HG02885 (cell line): ENCODE data around the gene NECTIN2.
"Not testable (repeated sequence)": the region's sequence is repeated elsewhere in the genome, so short reads cannot be mapped to it uniquely, and the experiment has no call there.

Source experiments
- ATAC-seq: cut with Tn5 transposase; IDR thresholded peaks from one replicate; pipeline ENCODE4 v1.9.1; 2021; ENCODE audit warnings: mild to moderate bottlenecking; ENCODE audit not compliant: unreplicated experiment, poor library complexity

NECTIN2 gene

DNA sequence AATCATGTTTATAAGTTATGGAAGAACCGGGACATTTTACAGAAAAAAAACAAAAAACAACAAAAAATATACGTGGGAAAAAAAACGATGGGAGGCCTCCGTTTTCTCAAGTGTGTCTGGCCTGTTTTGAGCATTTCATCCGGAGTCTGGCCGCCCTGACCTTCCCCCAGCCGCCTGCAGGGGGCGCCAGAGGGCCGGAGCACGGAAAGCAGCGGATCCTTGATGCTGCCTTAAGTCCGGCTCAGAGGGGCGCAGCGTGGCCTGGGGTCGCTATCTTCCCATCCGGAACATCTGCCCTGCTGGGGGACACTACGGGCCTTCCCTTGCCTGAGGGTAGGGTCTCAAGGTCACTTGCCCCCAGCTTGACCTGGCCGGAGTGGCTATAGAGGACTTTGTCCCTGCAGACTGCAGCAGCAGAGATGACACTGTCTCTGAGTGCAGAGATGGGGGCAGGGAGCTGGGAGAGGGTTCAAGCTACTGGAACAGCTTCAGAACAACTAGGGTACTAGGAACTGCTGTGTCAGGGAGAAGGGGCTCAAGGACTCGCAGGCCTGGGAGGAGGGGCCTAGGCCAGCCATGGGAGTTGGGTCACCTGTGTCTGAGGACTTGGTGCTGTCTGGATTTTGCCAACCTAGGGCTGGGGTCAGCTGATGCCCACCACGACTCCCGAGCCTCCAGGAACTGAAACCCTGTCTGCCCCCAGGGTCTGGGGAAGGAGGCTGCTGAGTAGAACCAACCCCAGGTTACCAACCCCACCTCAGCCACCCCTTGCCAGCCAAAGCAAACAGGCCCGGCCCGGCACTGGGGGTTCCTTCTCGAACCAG is 57.7 kb downstream of the NECTIN2 start:
- no peak for ATAC-seq

DNA sequence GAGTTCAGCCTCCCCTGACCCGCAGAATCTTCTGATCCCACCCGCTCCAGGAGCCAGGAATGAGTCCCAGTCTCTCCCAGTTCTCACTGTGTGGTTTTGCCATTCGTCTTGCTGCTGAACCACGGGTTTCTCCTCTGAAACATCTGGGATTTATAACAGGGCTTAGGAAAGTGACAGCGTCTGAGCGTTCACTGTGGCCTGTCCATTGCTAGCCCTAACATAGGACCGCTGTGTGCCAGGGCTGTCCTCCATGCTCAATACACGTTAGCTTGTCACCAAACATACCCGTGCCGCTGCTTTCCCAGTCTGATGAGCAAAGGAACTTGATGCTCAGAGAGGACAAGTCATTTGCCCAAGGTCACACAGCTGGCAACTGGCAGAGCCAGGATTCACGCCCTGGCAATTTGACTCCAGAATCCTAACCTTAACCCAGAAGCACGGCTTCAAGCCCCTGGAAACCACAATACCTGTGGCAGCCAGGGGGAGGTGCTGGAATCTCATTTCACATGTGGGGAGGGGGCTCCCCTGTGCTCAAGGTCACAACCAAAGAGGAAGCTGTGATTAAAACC is 58.4 kb downstream of the NECTIN2 start:
- ATAC-seq: no peak

DNA sequence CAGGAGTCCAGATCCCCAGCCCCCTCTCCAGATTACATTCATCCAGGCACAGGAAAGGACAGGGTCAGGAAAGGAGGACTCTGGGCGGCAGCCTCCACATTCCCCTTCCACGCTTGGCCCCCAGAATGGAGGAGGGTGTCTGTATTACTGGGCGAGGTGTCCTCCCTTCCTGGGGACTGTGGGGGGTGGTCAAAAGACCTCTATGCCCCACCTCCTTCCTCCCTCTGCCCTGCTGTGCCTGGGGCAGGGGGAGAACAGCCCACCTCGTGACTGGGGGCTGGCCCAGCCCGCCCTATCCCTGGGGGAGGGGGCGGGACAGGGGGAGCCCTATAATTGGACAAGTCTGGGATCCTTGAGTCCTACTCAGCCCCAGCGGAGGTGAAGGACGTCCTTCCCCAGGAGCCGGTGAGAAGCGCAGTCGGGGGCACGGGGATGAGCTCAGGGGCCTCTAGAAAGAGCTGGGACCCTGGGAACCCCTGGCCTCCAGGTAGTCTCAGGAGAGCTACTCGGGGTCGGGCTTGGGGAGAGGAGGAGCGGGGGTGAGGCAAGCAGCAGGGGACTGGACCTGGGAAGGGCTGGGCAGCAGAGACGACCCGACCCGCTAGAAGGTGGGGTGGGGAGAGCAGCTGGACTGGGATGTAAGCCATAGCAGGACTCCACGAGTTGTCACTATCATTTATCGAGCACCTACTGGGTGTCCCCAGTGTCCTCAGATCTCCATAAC is 59.5 kb downstream of the NECTIN2 start, which contains the start of gene APOE:
TSS of gene APOE (plus strand) at position 360 of the 724 bp plus-strand sequence. CDS start 829 bp downstream, outside the sequence.
- ATAC-seq: no peak

DNA sequence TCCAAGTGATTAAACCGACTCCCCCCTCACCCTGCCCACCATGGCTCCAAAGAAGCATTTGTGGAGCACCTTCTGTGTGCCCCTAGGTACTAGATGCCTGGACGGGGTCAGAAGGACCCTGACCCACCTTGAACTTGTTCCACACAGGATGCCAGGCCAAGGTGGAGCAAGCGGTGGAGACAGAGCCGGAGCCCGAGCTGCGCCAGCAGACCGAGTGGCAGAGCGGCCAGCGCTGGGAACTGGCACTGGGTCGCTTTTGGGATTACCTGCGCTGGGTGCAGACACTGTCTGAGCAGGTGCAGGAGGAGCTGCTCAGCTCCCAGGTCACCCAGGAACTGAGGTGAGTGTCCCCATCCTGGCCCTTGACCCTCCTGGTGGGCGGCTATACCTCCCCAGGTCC is 61.5 kb downstream of the NECTIN2 start:
- no peak for ATAC-seq

DNA sequence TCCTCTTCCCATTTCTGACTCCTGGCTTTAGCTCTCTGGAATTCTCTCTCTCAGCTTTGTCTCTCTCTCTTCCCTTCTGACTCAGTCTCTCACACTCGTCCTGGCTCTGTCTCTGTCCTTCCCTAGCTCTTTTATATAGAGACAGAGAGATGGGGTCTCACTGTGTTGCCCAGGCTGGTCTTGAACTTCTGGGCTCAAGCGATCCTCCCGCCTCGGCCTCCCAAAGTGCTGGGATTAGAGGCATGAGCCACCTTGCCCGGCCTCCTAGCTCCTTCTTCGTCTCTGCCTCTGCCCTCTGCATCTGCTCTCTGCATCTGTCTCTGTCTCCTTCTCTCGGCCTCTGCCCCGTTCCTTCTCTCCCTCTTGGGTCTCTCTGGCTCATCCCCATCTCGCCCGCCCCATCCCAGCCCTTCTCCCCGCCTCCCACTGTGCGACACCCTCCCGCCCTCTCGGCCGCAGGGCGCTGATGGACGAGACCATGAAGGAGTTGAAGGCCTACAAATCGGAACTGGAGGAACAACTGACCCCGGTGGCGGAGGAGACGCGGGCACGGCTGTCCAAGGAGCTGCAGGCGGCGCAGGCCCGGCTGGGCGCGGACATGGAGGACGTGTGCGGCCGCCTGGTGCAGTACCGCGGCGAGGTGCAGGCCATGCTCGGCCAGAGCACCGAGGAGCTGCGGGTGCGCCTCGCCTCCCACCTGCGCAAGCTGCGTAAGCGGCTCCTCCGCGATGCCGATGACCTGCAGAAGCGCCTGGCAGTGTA is 62.2 kb downstream of the NECTIN2 start:
- ATAC-seq: no peak

DNA sequence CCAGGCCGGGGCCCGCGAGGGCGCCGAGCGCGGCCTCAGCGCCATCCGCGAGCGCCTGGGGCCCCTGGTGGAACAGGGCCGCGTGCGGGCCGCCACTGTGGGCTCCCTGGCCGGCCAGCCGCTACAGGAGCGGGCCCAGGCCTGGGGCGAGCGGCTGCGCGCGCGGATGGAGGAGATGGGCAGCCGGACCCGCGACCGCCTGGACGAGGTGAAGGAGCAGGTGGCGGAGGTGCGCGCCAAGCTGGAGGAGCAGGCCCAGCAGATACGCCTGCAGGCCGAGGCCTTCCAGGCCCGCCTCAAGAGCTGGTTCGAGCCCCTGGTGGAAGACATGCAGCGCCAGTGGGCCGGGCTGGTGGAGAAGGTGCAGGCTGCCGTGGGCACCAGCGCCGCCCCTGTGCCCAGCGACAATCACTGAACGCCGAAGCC is 62.8 kb downstream of the NECTIN2 start:
- no peak for ATAC-seq

DNA sequence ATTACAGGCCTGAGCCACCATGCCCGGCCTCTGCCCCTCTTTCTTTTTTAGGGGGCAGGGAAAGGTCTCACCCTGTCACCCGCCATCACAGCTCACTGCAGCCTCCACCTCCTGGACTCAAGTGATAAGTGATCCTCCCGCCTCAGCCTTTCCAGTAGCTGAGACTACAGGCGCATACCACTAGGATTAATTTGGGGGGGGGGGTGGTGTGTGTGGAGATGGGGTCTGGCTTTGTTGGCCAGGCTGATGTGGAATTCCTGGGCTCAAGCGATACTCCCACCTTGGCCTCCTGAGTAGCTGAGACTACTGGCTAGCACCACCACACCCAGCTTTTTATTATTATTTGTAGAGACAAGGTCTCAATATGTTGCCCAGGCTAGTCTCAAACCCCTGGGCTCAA is 63.7 kb downstream of the NECTIN2 start:
- ATAC-seq: no peak

DNA sequence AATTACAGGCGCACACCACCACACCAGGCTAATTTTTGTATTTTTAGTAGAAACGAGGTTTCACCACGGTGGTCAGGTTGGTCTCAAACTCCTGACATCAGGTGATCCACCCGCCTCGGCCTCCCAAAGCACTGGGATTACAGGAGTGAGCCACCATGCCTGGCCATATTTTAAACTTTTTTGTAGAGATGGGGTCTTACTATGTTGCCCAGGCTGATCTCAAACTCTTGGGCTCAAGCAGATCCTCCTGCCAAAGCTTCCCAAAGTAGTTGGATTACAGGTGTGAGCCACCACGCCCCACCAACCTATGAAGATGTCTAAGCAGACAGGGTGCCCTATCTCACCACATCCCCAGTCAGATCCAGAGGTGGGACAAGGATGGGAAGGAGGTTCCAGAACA is 65.8 kb downstream of the NECTIN2 start:
- not testable (repeated sequence) for ATAC-seq

DNA sequence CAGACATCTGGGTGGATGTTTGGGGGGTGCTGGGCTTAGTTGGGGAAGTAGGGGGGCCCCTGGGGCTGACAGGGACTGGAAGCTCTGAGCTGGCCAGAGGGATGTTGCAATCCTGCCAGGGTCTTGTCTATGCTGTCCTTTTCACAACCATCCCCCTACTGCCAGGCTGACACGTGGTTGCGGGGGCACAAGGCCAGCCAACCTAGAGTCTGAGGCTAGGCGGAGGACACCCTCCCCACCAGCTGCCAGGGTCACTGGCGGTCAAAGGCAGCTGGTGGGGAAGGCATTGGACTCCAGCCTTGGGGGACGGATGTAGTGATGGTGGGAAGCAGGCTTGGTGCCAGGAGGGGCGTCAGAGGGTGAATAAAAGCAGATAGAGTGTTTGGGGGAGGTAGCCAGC is 66.8 kb downstream of the NECTIN2 start:
- no peak for ATAC-seq

DNA sequence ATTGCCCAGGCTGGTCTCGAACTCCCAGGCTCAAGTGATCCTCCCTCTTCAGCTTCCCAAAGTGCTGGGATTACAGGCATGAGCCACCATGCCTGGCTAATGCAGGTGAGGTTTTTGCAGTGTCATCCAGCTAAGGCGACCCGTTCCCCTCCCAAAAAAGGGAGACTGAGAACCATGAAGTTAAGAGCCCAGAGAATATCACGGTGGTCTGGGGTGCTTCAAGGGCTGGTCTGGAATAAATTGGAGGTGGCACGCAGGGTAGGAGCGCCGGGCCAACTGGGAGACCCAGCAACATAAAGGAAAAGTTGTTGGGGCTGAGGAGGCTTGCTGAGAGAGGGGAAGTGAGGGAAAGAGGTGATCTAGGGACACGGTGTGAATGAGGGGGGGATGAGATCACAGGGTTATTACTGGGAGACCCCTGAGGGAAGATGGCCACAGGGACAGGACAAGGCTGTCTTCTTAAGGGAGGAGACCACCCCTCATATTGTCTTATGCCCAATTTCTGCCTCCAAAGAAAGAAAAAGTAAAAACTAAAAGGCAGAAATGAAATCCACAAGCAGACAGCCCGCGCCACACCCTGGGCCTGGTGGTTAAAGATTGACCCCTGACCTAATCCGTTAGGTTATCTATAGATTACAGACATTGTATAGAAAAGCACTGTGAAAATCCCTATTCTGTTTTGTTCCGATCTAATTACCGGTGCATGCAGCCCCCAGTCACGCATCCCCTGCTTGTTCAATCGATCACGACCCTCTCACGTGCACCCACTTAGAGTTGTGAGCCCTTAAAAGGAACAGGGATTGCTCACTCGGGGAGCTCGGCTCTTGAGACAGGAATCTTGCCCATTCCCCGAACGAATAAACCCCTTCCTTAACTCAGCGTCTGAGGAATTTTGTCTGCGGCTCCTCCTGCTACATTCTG is 67.7 kb downstream of the NECTIN2 start:
- not testable (repeated sequence) for ATAC-seq

DNA sequence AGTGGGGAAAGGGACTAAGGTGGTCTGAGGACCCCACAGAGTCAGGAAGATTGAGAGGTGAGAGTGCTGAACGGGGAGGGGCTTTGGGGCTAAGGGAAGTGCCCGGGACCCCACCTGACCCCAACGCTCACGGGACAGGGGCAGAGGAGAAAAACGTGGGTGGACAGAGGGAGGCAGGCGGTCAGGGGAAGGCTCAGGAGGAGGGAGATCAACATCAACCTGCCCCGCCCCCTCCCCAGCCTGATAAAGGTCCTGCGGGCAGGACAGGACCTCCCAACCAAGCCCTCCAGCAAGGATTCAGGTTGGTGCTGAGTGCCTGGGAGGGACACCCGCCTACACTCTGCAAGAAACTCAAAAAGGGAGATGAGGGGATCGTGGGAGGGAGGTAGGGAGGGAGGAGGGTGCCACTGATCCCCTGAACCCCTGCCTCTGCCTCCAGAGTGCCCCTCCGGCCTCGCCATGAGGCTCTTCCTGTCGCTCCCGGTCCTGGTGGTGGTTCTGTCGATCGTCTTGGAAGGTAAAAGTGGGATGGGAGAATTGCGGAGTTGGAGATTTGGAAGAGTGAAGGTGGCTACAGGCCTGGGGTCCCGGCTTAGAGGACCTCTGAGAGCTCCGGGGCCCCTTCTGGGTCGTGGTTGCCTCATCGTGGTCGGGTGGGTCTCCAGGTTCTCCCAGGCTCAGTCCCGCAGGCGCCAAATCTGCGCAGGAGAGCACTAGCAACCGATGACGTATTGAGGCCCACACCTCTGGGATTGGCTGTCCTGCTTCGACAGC is 68.5 kb downstream of the NECTIN2 start, which contains the start of gene APOC1:
TSS of gene APOC1 (plus strand) at position 176 of the 774 bp plus-strand sequence. CDS start at position 460, 284 bp downstream.
- peak; percentile 95 for ATAC-seq

DNA sequence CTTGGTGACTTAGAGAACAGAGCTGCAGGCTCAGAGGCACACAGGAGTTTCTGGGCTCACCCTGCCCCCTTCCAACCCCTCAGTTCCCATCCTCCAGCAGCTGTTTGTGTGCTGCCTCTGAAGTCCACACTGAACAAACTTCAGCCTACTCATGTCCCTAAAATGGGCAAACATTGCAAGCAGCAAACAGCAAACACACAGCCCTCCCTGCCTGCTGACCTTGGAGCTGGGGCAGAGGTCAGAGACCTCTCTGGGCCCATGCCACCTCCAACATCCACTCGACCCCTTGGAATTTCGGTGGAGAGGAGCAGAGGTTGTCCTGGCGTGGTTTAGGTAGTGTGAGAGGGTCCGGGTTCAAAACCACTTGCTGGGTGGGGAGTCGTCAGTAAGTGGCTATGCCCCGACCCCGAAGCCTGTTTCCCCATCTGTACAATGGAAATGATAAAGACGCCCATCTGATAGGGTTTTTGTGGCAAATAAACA is 78.2 kb downstream of the NECTIN2 start:
- no peak for ATAC-seq

DNA sequence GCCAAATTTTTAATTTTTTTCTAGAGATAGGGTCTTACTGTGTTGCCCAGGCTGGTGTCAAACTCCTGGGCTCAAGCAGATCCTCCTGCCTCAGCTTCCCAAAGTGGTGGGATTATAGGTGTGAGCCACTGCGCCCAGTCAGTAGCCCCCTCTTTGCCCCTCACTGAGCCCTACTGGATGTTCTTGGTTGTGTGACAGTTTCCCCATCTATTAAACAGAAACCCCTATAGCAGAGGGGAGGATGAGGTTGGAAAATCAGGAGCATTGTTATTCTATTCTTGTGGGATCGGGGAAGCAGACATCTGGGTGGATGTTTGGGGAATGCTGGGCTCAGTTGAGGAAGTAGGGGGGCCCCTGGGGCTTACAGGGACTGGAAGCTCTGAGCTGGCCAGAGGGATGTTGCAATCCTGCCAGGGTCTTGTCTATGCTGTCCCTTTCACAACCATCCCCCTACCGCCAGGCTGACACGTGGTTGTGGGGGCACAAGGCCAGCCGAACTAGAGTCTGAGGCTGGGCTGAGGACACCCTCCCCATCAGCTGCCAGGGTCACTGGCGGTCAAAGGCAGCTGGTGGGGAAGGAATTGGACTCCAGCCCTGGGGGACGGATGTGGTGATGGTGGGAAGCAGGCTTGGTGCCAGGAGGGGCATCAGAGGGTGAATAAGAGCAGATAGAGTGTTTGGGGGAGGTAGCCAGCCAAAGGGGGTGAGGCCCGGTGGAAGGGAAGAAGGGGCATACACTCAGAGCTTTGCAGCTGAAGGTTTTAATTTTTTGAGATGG is 79.2 kb downstream of the NECTIN2 start:
- no peak for ATAC-seq

DNA sequence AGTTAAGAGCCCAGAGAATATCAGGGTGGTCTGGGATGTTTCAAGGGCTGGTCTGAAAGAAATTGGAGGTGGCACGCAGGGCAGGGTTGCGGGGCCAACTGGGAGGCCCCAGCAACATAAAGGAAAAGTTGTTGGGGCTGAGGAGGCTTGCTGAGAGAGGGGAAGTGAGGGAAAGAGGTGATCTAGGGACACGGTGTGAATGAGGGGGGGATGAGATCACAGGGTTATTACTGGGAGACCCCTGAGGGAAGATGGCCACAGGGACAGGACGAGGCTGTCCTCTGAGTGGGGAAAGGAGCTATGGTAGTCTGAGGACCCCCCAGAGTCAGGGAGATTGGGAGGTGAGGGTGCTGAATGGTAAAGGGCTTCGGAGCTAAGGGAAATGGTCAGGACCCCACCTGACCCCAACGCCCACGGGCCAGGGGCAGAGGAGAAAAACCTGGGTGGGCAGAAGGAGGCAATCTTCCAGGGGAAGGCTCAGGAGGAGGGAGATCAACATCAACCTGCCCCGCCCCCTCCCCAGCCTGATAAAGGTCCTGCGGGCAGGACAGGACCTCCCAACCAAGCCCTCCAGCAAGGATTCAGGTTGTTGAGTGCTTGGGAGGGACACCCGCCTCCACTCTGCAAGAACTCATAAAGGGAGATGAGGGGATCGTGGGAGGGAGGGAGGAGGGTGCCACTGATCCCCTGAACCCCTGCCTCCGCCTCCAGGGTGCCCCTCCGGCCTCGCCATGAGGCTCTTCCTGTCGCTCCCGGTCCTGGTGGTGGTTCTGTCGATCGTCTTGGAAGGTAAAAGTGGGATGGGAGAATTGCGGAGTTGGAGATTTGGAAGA is 80.4 kb downstream of the NECTIN2 start:
- ATAC-seq: not testable (repeated sequence)

DNA sequence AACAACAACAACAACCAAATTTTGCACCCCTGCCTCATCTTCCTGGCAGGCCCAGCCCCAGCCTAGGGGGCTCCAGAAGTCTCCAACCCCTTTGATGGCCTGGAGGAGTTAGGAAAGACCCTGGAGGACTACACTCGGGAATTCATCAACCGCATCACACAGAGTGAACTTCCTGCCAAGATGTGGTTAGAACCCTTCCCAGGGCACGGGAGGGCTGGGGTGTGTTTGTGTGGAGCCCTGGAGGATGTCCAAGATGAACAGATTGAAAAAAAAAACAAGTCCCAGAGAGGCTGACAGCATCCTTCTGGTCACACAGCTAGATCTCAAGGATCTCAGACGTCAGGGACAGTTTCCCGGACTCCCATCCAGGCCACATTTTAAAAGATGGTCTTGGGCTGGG is 81.6 kb downstream of the NECTIN2 start:
- ATAC-seq: no peak

DNA sequence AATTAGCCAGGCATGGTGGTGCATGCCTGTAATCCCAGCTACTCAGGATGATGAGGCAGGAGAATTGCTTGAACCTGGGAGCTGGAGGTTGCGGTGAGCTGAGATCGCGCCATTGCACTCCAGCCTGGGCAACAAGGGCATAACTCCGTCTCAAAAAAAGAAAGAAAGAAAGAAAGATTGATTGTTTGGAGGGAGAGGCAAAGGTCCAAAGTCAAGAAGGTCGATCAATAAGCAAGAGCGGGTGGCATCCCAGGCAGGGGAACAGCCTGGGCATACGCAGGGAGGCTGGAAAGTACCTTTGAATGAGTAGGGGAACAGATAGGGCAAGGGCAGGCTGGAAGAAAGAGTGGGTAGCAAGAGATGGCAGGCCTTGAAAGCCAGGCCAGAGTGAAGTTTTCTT is 84.0 kb downstream of the NECTIN2 start:
- ATAC-seq: no peak

DNA sequence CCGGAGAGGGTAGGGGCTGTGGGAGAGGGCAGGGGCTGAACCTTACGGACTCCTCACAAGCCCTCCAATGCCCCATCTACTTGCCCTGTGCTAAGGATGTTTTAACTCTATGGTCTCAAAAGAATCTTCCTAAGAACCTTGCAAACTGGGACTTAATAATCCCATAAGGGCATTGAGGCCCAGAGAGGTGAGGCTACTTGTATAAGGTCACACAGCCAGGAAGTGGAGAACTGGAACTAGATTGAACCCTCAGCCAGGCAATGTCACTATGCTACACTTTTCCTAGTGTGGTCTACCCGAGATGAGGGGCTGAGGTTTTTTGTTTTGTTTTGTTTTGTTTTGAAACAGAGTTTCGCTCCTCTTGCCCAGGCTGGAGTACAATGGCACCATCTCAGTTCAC is 85.4 kb downstream of the NECTIN2 start:
- no peak for ATAC-seq
